ENCODE measurements around the gene IL18RAP.

- TF ChIP-seq CTCF (IDR thresholded peaks at IDR 0.05): no peak
- no peak for TF ChIP-seq POLR2AphosphoS5 (IDR thresholded peaks at IDR 0.05)
- TF ChIP-seq POLR2A (IDR thresholded peaks at IDR 0.05): no peak
- no peak for TF ChIP-seq EP300 (IDR thresholded peaks at IDR 0.05)
Measured at GRCh38 chr2:102425441-102426132, 2.6 kb downstream of the IL18RAP start.

All from upper lobe of left lung (tissue), 4 donors.